IMR-90 (cell line): ENCODE results near the gene ENOX1. TPM values are rescaled to one million over a fixed set of nuclear protein-coding genes. Genes with fewer than 3 reads are reported as not detected.

Experiments
- ATAC-seq: fragments of 200-7000 bp; cut with Tn5 transposase; 2 replicates; pipeline ENCODE4 v1.9.1; 2020; ENCODE audit warnings: low read depth, mild to moderate bottlenecking, moderate library complexity
- BruUV-seq: library from RNA; stranded (reverse); fragments of 400-500 nt; replicated peaks from 2 replicates; lab custom pipeline; 2021; lab: Mats Ljungman, UMichigan
- CTCF ChIA-PET: fragments of 300-600 bp; formaldehyde crosslinking; extraction: SDS; loops from one replicate; lab custom pipeline; 2021; ENCODE audit warnings: antibody characterized with exemption; lab: Yijun Ruan, JAX
- POLR2A ChIA-PET: fragments of 300-600 bp; sonication (Branson Sonifier 250); formaldehyde crosslinking; loops from one replicate; lab custom pipeline; 2022; ENCODE audit warnings: antibody characterized with exemption; ENCODE audit not compliant: unreplicated experiment; lab: Charles Lee
- DNase-seq: peaks from one replicate; pipeline ENCODE4 v3.0.0; 2013
- H2AFZ ChIP-seq: replicated peaks from 2 replicates; pipeline ENCODE3; 2013; ENCODE audit warnings: low read length, mild to moderate bottlenecking; ENCODE audit not compliant: poor library complexity
- H2AK5ac ChIP-seq: 2 replicates; pipeline ENCODE4 v1.6.1; 2013; ENCODE audit warnings: low read depth, low read length, inconsistent platforms
- H2AK9ac ChIP-seq: replicated peaks from 2 replicates; pipeline ENCODE3; 2013; ENCODE audit warnings: mild to moderate bottlenecking, low read depth, low read length, moderate library complexity; ENCODE audit not compliant: poor library complexity
- H2BK120ac ChIP-seq: 2 replicates; pipeline ENCODE4 v1.6.1; 2013; ENCODE audit warnings: low read depth, low read length, inconsistent platforms
- H2BK15ac ChIP-seq: 3 replicates; pipeline ENCODE4 v1.6.1; 2013; ENCODE audit warnings: low read depth, low read length, inconsistent platforms
- H2BK20ac ChIP-seq: 2 replicates; pipeline ENCODE4 v1.6.1; 2013; ENCODE audit warnings: low read depth, mild to moderate bottlenecking, inconsistent platforms, low read length, moderate library complexity
- H2BK5ac ChIP-seq: 2 replicates; pipeline ENCODE4 v1.6.1; 2013; ENCODE audit warnings: mild to moderate bottlenecking, low read depth, low read length, inconsistent platforms; ENCODE audit not compliant: poor library complexity, severe bottlenecking
- H3K14ac ChIP-seq: replicated peaks from 2 replicates; pipeline ENCODE4 v1.6.1; 2013; ENCODE audit warnings: low read depth, low read length, inconsistent platforms
- H3K18ac ChIP-seq: 2 replicates; pipeline ENCODE4 v1.6.1; 2013; ENCODE audit warnings: low read depth, low read length, control low read depth
- H3K23ac ChIP-seq: 2 replicates; pipeline ENCODE4 v1.6.1; 2013; ENCODE audit warnings: low read depth, low read length, inconsistent platforms
- H3K27ac ChIP-seq: 2 replicates; pipeline ENCODE4 v1.5.1; 2013; ENCODE audit warnings: mild to moderate bottlenecking, control low read depth, low read length; ENCODE audit not compliant: insufficient read depth
- H3K27me3 ChIP-seq: 2 replicates; pipeline ENCODE4 v1.6.1; 2013; ENCODE audit warnings: low read length; ENCODE audit not compliant: control insufficient read depth, insufficient read depth
- H3K36me3 ChIP-seq: 2 replicates; pipeline ENCODE4 v1.6.1; 2013; ENCODE audit warnings: low read length, mixed read lengths; ENCODE audit not compliant: control insufficient read depth, insufficient read depth
- H3K4ac ChIP-seq: 2 replicates; pipeline ENCODE4 v1.6.1; 2013; ENCODE audit warnings: low read depth, low read length, inconsistent platforms
- H3K4me1 ChIP-seq: 2 replicates; pipeline ENCODE4 v1.6.1; 2013; ENCODE audit warnings: low read length, mixed read lengths; ENCODE audit not compliant: control insufficient read depth, insufficient read depth
- H3K4me2 ChIP-seq: 2 replicates; pipeline ENCODE4 v1.6.1; 2013; ENCODE audit warnings: low read depth, mild to moderate bottlenecking, control low read depth, low read length, moderate library complexity
- H3K4me3 ChIP-seq: 2 replicates; pipeline ENCODE4 v1.5.1; 2013; ENCODE audit warnings: low read depth, mild to moderate bottlenecking, control low read depth, low read length, moderate library complexity; ENCODE audit not compliant: insufficient read depth
- H3K56ac ChIP-seq: 2 replicates; pipeline ENCODE4 v1.6.1; 2013; ENCODE audit warnings: low read length, inconsistent platforms; ENCODE audit not compliant: insufficient read depth; ENCODE audit errors: extremely low read depth
- H3K79me1 ChIP-seq, 2 experiments: 2 replicates each; pipeline ENCODE4 v1.6.1; 2013; ENCODE audit warnings: low read length in 2 of 2, inconsistent platforms in 1 of 2, low read depth in 1 of 2
- H3K9ac ChIP-seq: 2 replicates; pipeline ENCODE4 v1.6.1; 2013; ENCODE audit warnings: low read depth, low read length, control low read depth
- H3K9me1 ChIP-seq: 2 replicates; pipeline ENCODE4 v1.6.1; 2013; ENCODE audit warnings: low read length, inconsistent platforms; ENCODE audit not compliant: insufficient read depth
- H3K9me3 ChIP-seq: 2 replicates; pipeline ENCODE4 v1.6.1; 2013; ENCODE audit warnings: low read length; ENCODE audit not compliant: control insufficient read depth, insufficient read depth
- H4K20me1 ChIP-seq: 2 replicates; pipeline ENCODE4 v1.6.1; 2013; ENCODE audit warnings: low read length, inconsistent platforms; ENCODE audit not compliant: insufficient read depth
- H4K5ac ChIP-seq: 2 replicates; pipeline ENCODE4 v1.6.1; 2013; ENCODE audit warnings: mild to moderate bottlenecking, low read depth, low read length, control low read depth
- H4K8ac ChIP-seq, 2 experiments: 2 replicates each; pipeline ENCODE4 v1.6.1; 2013; ENCODE audit warnings: low read depth in 2 of 2, low read length in 2 of 2, control low read depth in 1 of 2, inconsistent platforms in 1 of 2
- H4K91ac ChIP-seq: 2 replicates; pipeline ENCODE4 v1.6.1; 2013; ENCODE audit warnings: low read depth, low read length, inconsistent platforms; ENCODE audit not compliant: insufficient read depth
- BHLHE40 ChIP-seq: fragments of 150-350 bp; IDR thresholded peaks from 2 replicates; pipeline ENCODE4 v1.6.1; 2016; ENCODE audit warnings: mild to moderate bottlenecking, low read depth, low read length
- CEBPB ChIP-seq: IDR thresholded peaks from 2 replicates; pipeline ENCODE4 v1.6.1; 2012; ENCODE audit warnings: low read depth, low read length, improper control_type of control experiment
- CHD1 ChIP-seq: IDR thresholded peaks from 2 replicates; pipeline ENCODE4 v1.6.1; 2012; ENCODE audit warnings: low read depth, low read length, improper control_type of control experiment
- ELK1 ChIP-seq: fragments of 150-350 bp; IDR thresholded peaks from 2 replicates; pipeline ENCODE4 v1.6.1; 2016; ENCODE audit warnings: low read depth, mild to moderate bottlenecking, low read length, moderate library complexity, borderline replicate concordance
- FOS ChIP-seq: fragments of 150-350 bp; IDR thresholded peaks from 2 replicates; pipeline ENCODE4 v1.6.1; 2016; ENCODE audit warnings: low read depth, low read length
- MAFK ChIP-seq: IDR thresholded peaks from 2 replicates; pipeline ENCODE4 v1.6.1; 2012; ENCODE audit warnings: low read depth, low read length, improper control_type of control experiment
- MAZ ChIP-seq: IDR thresholded peaks from 2 replicates; pipeline ENCODE4 v1.6.1; 2012; ENCODE audit warnings: low read depth, mild to moderate bottlenecking, low read length, improper control_type of control experiment, moderate library complexity, borderline replicate concordance
- MXI1 ChIP-seq: IDR thresholded peaks from 2 replicates; pipeline ENCODE4 v1.6.1; 2012; ENCODE audit warnings: low read depth, mild to moderate bottlenecking, low read length, moderate library complexity, borderline replicate concordance
- NFE2L2 ChIP-seq: fragments of 150-350 bp; IDR thresholded peaks from 2 replicates; pipeline ENCODE4 v1.6.1; 2016; ENCODE audit warnings: low read depth, mild to moderate bottlenecking, low read length
- POLR2A ChIP-seq: IDR thresholded peaks from 2 replicates; pipeline ENCODE4 v1.6.1; 2012; ENCODE audit warnings: mild to moderate bottlenecking, low read depth, low read length
- RAD21 ChIP-seq: IDR thresholded peaks from 2 replicates; pipeline ENCODE4 v1.6.1; 2012; ENCODE audit warnings: low read length, improper control_type of control experiment
- RCOR1 ChIP-seq: IDR thresholded peaks from 2 replicates; pipeline ENCODE4 v1.6.1; 2012; ENCODE audit warnings: mild to moderate bottlenecking, low read length, improper control_type of control experiment; ENCODE audit not compliant: insufficient replicate concordance
- RFX5 ChIP-seq: IDR thresholded peaks from 2 replicates; pipeline ENCODE4 v1.8.0; 2012; ENCODE audit warnings: low read depth, mild to moderate bottlenecking, low read length, moderate library complexity
- SMC3 ChIP-seq: fragments of 150-350 bp; IDR thresholded peaks from 2 replicates; pipeline ENCODE4 v1.6.1; 2016; ENCODE audit warnings: low read depth, mild to moderate bottlenecking, antibody characterized with exemption, low read length, moderate library complexity
- dilution Hi-C: fragments of 300-500 bp; cut with HindIII; formaldehyde crosslinking; loops from one replicate; pipeline ENCODE4 v1.14.3; 2018; ENCODE audit warnings: low sequenced_read_pairs; ENCODE audit not compliant: unreplicated experiment
- in situ Hi-C: fragments of 300-500 bp; cut with MboI; formaldehyde crosslinking; loops from 3 replicates; pipeline ENCODE4 v1.14.3; 2019; ENCODE audit warnings: low sequenced_read_pairs, inconsistent platforms, mixed read lengths
- intact Hi-C: fragments of 100-400 bp; cut with micrococcal nuclease; formaldehyde crosslinking; loops from 2 replicates; pipeline ENCODE4 v1.10.0; 2022
- polyA plus RNA-seq, 3 experiments: library from polyadenylated mRNA; depleted of rRNA; stranded (reverse); fragments of >200 nt; gene quantifications; 2 replicates each; pipeline ENCODE4 v1.2.3, GENCODE V29; 2012; ENCODE audit warnings: low replicate concordance in 1 of 3
- total RNA-seq: library from RNA; depleted of rRNA; stranded (reverse); fragments of >200 nt; gene quantifications from 2 replicates; pipeline ENCODE4 v1.2.3, GENCODE V29; 2012
- TF ChIP-seq, protein P1 (sequence below): conservative IDR thresholded peaks from 2 replicates; pipeline ENCODE4 v1.5.1; 2012; ENCODE audit warnings: mild to moderate bottlenecking, low read depth, low read length, improper control_type of control experiment
- TF ChIP-seq, protein P2 (sequence below): fragments of 150-350 bp; IDR thresholded peaks from 2 replicates; pipeline ENCODE4 v1.6.1; 2017; ENCODE audit warnings: mild to moderate bottlenecking, antibody characterized with exemption, low read length, low read depth

Gene ENOX1
- total and polyA plus RNA-seq, 2 of the 4 experiments (the other 2 are of a cell fraction), result 0.99 to 1.3 TPM

GRCh38 chr13:43794416-43794815 is 7.6 kb upstream of the ENOX1 start:
- ChIA-PET CTCF (no interaction called here), POLR2A (no interaction called here)
- no peak for TF ChIP-seq RCOR1
- no peak for TF ChIP-seq MAZ
- TF ChIP-seq NFE2L2, result no peak
- TF ChIP-seq, protein P1, sequence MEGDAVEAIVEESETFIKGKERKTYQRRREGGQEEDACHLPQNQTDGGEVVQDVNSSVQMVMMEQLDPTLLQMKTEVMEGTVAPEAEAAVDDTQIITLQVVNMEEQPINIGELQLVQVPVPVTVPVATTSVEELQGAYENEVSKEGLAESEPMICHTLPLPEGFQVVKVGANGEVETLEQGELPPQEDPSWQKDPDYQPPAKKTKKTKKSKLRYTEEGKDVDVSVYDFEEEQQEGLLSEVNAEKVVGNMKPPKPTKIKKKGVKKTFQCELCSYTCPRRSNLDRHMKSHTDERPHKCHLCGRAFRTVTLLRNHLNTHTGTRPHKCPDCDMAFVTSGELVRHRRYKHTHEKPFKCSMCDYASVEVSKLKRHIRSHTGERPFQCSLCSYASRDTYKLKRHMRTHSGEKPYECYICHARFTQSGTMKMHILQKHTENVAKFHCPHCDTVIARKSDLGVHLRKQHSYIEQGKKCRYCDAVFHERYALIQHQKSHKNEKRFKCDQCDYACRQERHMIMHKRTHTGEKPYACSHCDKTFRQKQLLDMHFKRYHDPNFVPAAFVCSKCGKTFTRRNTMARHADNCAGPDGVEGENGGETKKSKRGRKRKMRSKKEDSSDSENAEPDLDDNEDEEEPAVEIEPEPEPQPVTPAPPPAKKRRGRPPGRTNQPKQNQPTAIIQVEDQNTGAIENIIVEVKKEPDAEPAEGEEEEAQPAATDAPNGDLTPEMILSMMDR, result no peak
- no peak for TF ChIP-seq RFX5
- no peak for TF ChIP-seq FOS
- TF ChIP-seq RAD21, result no peak
- no peak for TF ChIP-seq BHLHE40
- no peak for TF ChIP-seq POLR2A
- TF ChIP-seq MXI1, result no peak
- no peak for TF ChIP-seq SMC3
- TF ChIP-seq CHD1, result no peak
- TF ChIP-seq ELK1, result no peak
- no peak for TF ChIP-seq MAFK
- TF ChIP-seq, protein P2, sequence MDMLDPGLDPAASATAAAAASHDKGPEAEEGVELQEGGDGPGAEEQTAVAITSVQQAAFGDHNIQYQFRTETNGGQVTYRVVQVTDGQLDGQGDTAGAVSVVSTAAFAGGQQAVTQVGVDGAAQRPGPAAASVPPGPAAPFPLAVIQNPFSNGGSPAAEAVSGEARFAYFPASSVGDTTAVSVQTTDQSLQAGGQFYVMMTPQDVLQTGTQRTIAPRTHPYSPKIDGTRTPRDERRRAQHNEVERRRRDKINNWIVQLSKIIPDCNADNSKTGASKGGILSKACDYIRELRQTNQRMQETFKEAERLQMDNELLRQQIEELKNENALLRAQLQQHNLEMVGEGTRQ, result no peak
- no peak for TF ChIP-seq CEBPB
- Histone ChIP-seq H3K4me1 (no peaks in the 10 kb centered on the region), H2AK9ac (no peak overlapping the region), H3K18ac (no peak overlapping the region), H3K4me3 (no peak overlapping the region), H4K20me1 (no peaks in the 10 kb centered on the region), H2AFZ (no peak overlapping the region), H4K91ac (no peak overlapping the region), H2BK20ac (no peak overlapping the region), H3K9me1 (no peaks in the 10 kb centered on the region), H3K4me2 (no peak overlapping the region), H3K23ac (no peak overlapping the region), H4K5ac (no peak overlapping the region), H2BK5ac (no peak overlapping the region), H3K9me3 (no peaks in the 10 kb centered on the region), H3K36me3 (no peaks in the 10 kb centered on the region), H3K56ac (no peak overlapping the region), H3K14ac (no peak overlapping the region), H3K27ac (no peak overlapping the region), H2BK15ac (no peak overlapping the region), H3K9ac (no peak overlapping the region), H3K79me1 (no peaks in the 10 kb centered on the region), H4K8ac (no peak overlapping the region), H3K4ac (no peak overlapping the region), H2AK5ac (no peak overlapping the region), H3K27me3 (peaks cover 3% of the 10 kb centered on the region; the same call in 1 of the 2 replicates), H2BK120ac (no peak overlapping the region)
- ATAC-seq (no peak), DNase-seq (no peak)
- dilution Hi-C loops (no loop called here), intact Hi-C loops (no loop called here), in situ Hi-C loops (loop anchor here (10.0 to 25.0 kb wide), 3 partner anchors 490 to 1207 kb away; no protein-coding TSS in a partner anchor)
- BruUV-seq, result no TSS peak
